ENCODE results near the gene TACC2. TPM values are rescaled to one million over a fixed set of nuclear protein-coding genes. Genes with fewer than 3 reads are reported as not detected.

TACC2 gene
- total RNA-seq, 4 donors from 2014 or later, result 105 to 334 (median 235) TPM

DNA sequence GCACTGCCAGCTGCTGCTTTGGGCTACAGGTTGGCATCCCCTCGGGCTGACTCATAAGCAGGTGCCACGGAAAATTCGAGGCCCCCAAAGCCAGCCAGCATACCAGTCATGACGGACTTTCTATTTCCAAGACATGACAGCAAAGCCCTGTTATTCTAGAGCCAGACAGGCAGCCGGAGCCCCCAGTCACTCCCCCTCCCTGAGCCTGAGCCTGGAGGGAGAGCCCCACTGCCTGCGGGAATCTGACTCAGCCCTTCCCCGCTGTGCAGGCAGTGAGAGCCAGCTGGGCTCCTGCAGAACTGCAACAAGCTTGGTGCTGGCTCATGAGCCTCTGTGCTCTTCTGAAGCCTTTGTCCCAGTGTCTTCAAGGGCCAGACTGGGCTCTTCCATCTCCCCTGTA lies 297.9 kb downstream of the TACC2 start:
- ATAC-seq, result peak; percentile 57 to 82
- in situ Hi-C loops (cut with MboI; ENCODE audit: low sequenced_read_pairs in 4 of 4) (no loop called here), intact Hi-C loops (cut with DNase I; ENCODE audit: low total_unique reads) (no loop called here)
- no peaks in the 10 kb centered on the region for H3K36me3 ChIP-seq
- H3K27ac ChIP-seq, result peak overlapping the region; percentile 54 to 81 (median 65)
- DNase-seq, result peak; percentile 55 to 89
- no peaks in the 10 kb centered on the region for H3K27me3 ChIP-seq
- H3K4me3 ChIP-seq, result no peak overlapping the region
- no peaks in the 10 kb centered on the region for H3K9me3 ChIP-seq
- TF ChIP-seq, protein P1, sequence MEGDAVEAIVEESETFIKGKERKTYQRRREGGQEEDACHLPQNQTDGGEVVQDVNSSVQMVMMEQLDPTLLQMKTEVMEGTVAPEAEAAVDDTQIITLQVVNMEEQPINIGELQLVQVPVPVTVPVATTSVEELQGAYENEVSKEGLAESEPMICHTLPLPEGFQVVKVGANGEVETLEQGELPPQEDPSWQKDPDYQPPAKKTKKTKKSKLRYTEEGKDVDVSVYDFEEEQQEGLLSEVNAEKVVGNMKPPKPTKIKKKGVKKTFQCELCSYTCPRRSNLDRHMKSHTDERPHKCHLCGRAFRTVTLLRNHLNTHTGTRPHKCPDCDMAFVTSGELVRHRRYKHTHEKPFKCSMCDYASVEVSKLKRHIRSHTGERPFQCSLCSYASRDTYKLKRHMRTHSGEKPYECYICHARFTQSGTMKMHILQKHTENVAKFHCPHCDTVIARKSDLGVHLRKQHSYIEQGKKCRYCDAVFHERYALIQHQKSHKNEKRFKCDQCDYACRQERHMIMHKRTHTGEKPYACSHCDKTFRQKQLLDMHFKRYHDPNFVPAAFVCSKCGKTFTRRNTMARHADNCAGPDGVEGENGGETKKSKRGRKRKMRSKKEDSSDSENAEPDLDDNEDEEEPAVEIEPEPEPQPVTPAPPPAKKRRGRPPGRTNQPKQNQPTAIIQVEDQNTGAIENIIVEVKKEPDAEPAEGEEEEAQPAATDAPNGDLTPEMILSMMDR (IDR thresholded peaks at IDR 0.05 in 4 of 5, conservative IDR thresholded peaks at IDR 0.05 in 1 of 5), result peak in 1 of 5 experiments; percentile 19
- TF ChIP-seq POLR2A (IDR thresholded peaks at IDR 0.05), result peak in 1 of 2 donors; percentile 22
- peaks cover 19 to 20% of the 10 kb centered on the region in 2 donors for H3K4me1 ChIP-seq

DNA sequence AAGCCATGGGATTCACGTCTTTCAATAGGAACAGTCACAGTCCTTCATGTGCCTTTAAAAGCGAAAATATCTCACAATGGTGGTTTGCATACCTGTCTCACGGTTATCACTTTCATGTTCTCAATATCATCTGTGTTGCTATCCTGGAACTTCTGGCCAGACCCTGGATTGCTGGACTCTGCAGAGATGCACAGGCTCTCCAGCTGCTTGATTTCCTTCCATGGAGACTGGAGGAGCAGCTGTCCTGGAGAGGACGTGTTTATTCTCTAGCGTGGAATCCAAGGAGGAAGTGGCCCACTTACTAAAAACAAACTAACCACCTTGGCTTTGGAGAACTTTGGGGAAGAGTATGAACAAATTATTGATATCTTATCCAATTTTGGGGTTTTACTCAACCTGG lies 298.6 kb downstream of the TACC2 start:
- DNase-seq (no peak), ATAC-seq (no peak)
- H3K27me3 ChIP-seq, result no peaks in the 10 kb centered on the region
- H3K4me1 ChIP-seq, result peaks cover 16 to 20% of the 10 kb centered on the region in 2 donors
- no peaks in the 10 kb centered on the region for H3K36me3 ChIP-seq
- TF ChIP-seq, protein P1 (IDR thresholded peaks at IDR 0.05 in 4 of 5, conservative IDR thresholded peaks at IDR 0.05 in 1 of 5), result no peak
- no peak for TF ChIP-seq POLR2A (IDR thresholded peaks at IDR 0.05)
- no peaks in the 10 kb centered on the region for H3K9me3 ChIP-seq
- intact Hi-C loops (cut with DNase I; ENCODE audit: low total_unique reads), result no loop called here
- no peak overlapping the region for H3K4me3 ChIP-seq
- H3K27ac ChIP-seq, result peak overlapping the region in 3 of 4 donors; percentile 63 to 81 (median 67)
- in situ Hi-C loops (cut with MboI; ENCODE audit: low sequenced_read_pairs in 4 of 4), result no loop called here

DNA sequence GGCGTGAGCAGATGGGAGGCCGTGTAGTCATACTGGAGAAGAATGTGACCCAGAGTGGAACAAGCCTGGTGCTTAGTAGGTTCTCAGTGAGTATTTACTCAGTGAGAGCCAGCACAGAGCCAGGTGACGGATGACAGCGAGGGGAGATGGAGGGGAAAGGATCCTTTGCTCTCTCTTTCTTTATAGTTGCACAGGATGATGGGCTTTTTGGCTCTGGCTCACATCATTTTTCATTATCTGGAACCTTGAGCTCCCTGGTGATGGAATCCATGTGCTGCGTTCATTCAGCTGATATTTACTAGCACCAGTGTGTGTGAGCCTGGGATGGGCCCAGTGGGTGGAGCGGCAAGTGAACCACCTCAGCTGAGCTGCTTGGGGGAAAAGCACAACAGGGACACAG lies 299.3 kb downstream of the TACC2 start:
- in situ Hi-C loops (cut with MboI; ENCODE audit: low sequenced_read_pairs in 4 of 4) (no loop called here), intact Hi-C loops (cut with DNase I; ENCODE audit: low total_unique reads) (no loop called here)
- peaks cover 16 to 20% of the 10 kb centered on the region in 2 donors for H3K4me1 ChIP-seq
- no peaks in the 10 kb centered on the region for H3K36me3 ChIP-seq
- no peak for ATAC-seq
- no peak for TF ChIP-seq POLR2A (IDR thresholded peaks at IDR 0.05)
- TF ChIP-seq, protein P1 (IDR thresholded peaks at IDR 0.05 in 4 of 5, conservative IDR thresholded peaks at IDR 0.05 in 1 of 5), result no peak
- H3K27ac ChIP-seq, result no peak overlapping the region
- H3K27me3 ChIP-seq, result no peaks in the 10 kb centered on the region
- no peak for DNase-seq
- H3K9me3 ChIP-seq, result no peaks in the 10 kb centered on the region
- H3K4me3 ChIP-seq, result no peak overlapping the region

DNA sequence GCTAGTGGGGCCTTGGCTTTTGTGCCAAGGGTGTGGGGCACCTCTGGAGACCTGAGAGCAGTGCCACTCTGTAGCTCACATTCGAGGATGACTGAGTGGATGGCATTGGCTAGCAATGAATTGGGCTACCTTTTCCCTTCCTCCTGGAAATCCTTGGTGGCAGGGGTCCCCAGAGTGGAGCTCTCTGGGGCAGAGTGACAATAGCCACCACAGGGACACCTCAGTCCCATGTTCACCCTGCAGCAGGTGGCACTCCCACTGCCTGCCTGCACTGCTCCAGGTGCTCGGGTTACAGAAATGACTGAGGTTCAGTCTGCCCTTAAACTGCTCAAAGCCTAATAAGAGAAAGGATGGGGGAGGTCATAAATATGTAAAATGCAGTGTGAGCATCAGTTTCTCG lies 300.0 kb downstream of the TACC2 start:
- no peak for TF ChIP-seq POLR2A (IDR thresholded peaks at IDR 0.05)
- TF ChIP-seq, protein P1 (IDR thresholded peaks at IDR 0.05 in 4 of 5, conservative IDR thresholded peaks at IDR 0.05 in 1 of 5), result no peak
- Histone ChIP-seq H3K36me3 (no peaks in the 10 kb centered on the region), H3K4me3 (no peak overlapping the region), H3K27me3 (no peaks in the 10 kb centered on the region), H3K4me1 (peaks cover 16 to 20% of the 10 kb centered on the region in 2 donors), H3K9me3 (no peaks in the 10 kb centered on the region), H3K27ac (no peak overlapping the region)
- in situ Hi-C loops (cut with MboI; ENCODE audit: low sequenced_read_pairs in 4 of 4), result no loop called here
- DNase-seq (no peak), ATAC-seq (no peak)
- intact Hi-C loops (cut with DNase I; ENCODE audit: low total_unique reads), result no loop called here

DNA sequence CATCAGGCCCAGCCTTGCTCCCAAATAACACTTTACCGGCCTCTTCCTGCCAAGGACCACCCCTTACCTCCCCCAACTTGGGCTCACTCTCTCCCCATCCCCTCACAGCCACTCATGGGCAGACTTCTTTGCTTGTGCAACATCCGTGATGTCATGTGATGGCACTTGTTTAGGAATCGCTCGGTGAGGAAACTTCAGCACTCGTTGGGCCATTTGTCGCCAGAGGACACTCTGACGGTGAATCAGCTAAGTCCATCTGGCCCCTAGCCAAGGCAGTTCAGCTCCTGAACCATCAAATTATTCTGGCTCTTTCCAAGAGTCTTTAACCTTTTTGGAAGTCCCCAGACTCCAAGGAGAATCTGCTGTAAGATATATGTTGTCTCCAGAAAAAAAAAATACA lies 301.4 kb downstream of the TACC2 start:
- in situ Hi-C loops (cut with MboI; ENCODE audit: low sequenced_read_pairs in 4 of 4) (loop anchor here in 2 of 4 donors (10.0 kb wide), 2 partner anchors 144 to 274 kb away; partner anchors contain the start of gene DMBT1 (in 2 of the 2)), intact Hi-C loops (cut with DNase I; ENCODE audit: low total_unique reads) (no loop called here)
- H3K36me3 ChIP-seq, result no peaks in the 10 kb centered on the region
- H3K27ac ChIP-seq, result no peak overlapping the region
- no peak overlapping the region for H3K4me3 ChIP-seq
- TF ChIP-seq, protein P1 (IDR thresholded peaks at IDR 0.05 in 4 of 5, conservative IDR thresholded peaks at IDR 0.05 in 1 of 5), result no peak
- TF ChIP-seq POLR2A (IDR thresholded peaks at IDR 0.05), result no peak
- ATAC-seq, result no peak
- DNase-seq, result no peak
- peaks cover 16% of the 10 kb centered on the region in 2 donors for H3K4me1 ChIP-seq
- H3K9me3 ChIP-seq, result no peaks in the 10 kb centered on the region
- H3K27me3 ChIP-seq, result no peaks in the 10 kb centered on the region

Measured in gastrocnemius medialis (tissue), 4 donors.